CD4-positive, alpha-beta memory T cell (primary cell): ENCODE data around the gene SLC22A3. TPM values are rescaled to one million over a fixed set of nuclear protein-coding genes. Genes with fewer than 3 reads are reported as not detected.
A peak's percentile ranks its signal among the peaks of the same experiment; 100 is the strongest.

Experiments
- CTCF ChIA-PET: fragments of 350-600 bp; sonication (Branson Sonifier 250); formaldehyde crosslinking; loops from one replicate; lab custom pipeline; 2021; ENCODE audit warnings: inconsistent platforms; ENCODE audit not compliant: partially characterized antibody; lab: Charles Lee
- POLR2A ChIA-PET: fragments of 350-600 bp; sonication (Branson Sonifier 250); formaldehyde crosslinking; loops from one replicate; lab custom pipeline; 2021; ENCODE audit not compliant: partially characterized antibody; lab: Charles Lee
- DNase-seq, 5 donors: peaks; one replicate each; pipeline versions ENCODE4 v3.0.0 to v3.0.0-alpha.2; 2020 to 2022; ENCODE audit warnings: mixed read lengths in 1 of 5
- H3K27ac ChIP-seq: one replicate; pipeline ENCODE4 v1.7.0; 2013; ENCODE audit warnings: low read depth, low read length
- H3K27me3 ChIP-seq: 2 replicates; pipeline ENCODE4 v1.7.0; 2013; ENCODE audit warnings: mild to moderate bottlenecking, low read length, moderate library complexity; ENCODE audit not compliant: insufficient read depth
- H3K36me3 ChIP-seq: 2 replicates; pipeline ENCODE4 v1.7.0; 2013; ENCODE audit warnings: mild to moderate bottlenecking, low read length, moderate library complexity; ENCODE audit not compliant: insufficient read depth
- H3K4me1 ChIP-seq: 2 replicates; pipeline ENCODE4 v1.7.0; 2013; ENCODE audit warnings: mild to moderate bottlenecking, low read length, moderate library complexity; ENCODE audit not compliant: insufficient read depth
- H3K4me3 ChIP-seq, 2 donors: one replicate each; pipeline ENCODE4 v1.7.0; 2013; ENCODE audit warnings: low read length in 2 of 2, mild to moderate bottlenecking in 1 of 2
- H3K9me3 ChIP-seq, 2 donors: one replicate each; pipeline ENCODE4 v1.7.0; 2013; ENCODE audit warnings: low read length in 2 of 2, control low read depth in 1 of 2; ENCODE audit not compliant: control insufficient read depth in 1 of 2
- H3K27ac Mint-ChIP-seq, 7 donors: one replicate each; pipeline ENCODE4 v1.8.0; 2020 to 2021; ENCODE audit warnings: mixed read lengths in 7 of 7, mild to moderate bottlenecking in 6 of 7, inconsistent platforms in 3 of 7, moderate library complexity in 3 of 7
- H3K27me3 Mint-ChIP-seq, 2 donors: one replicate each; pipeline ENCODE4 v1.8.0; 2020 to 2021; ENCODE audit warnings: mixed read lengths in 2 of 2
- H3K36me3 Mint-ChIP-seq, 2 donors: one replicate each; pipeline ENCODE4 v1.8.0; 2020 to 2021; ENCODE audit warnings: mixed read lengths in 2 of 2, inconsistent platforms in 1 of 2, mild to moderate bottlenecking in 1 of 2
- H3K4me1 Mint-ChIP-seq, 4 donors: one replicate each; pipeline ENCODE4 v1.8.0; 2020 to 2021; ENCODE audit warnings: mixed read lengths in 4 of 4, mild to moderate bottlenecking in 1 of 4
- H3K4me3 Mint-ChIP-seq, 8 donors: one replicate each; pipeline ENCODE4 v1.8.0; 2020 to 2021; ENCODE audit warnings: mixed read lengths in 8 of 8, mild to moderate bottlenecking in 7 of 8, moderate library complexity in 6 of 8, inconsistent platforms in 3 of 8
- H3K9me3 Mint-ChIP-seq, 8 donors: one replicate each; pipeline ENCODE4 v1.8.0; 2020 to 2021; ENCODE audit warnings: mixed read lengths in 8 of 8, mild to moderate bottlenecking in 5 of 8, inconsistent platforms in 3 of 8, moderate library complexity in 1 of 8
- intact Hi-C: fragments of 100-400 bp; cut with micrococcal nuclease; formaldehyde crosslinking; loops from one replicate; pipeline ENCODE4 v1.15.1; 2023
- polyA plus RNA-seq, 2 donors: library from polyadenylated mRNA; unstranded; fragments of 300-500 nt; fragmentation: Illumina TruSeq; gene quantifications; one replicate each; pipeline ENCODE4 v1.2.3, GENCODE V29; 2021
- total RNA-seq, 2 experiments: library from RNA; stranded (reverse); gene quantifications; one replicate each; pipeline ENCODE4 v1.2.3, GENCODE V29; 2021

The SLC22A3 gene
- total and polyA plus RNA-seq, 4 experiments from 2014 or later, result 0.20 to 0.38 TPM; not detected in 2

DNA sequence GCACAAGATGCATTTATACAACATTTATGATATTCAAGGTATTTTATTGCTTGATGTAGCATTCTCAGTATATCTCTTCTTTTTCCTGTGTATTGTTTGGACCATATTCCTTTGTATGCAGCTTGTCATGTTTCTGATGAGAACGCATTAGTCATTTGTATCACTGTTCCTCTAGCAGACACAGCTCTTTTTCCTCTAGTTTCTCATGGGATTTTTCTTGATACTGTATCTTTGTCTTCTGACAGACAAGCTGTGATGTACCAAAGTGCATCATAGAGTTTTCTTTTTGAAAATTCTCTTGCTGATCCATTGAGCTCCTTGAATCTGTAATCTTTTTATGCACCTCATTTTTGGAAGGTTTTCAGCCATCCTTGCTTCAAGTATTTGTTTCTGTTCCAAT, 140.9 kb downstream of the SLC22A3 start:
- POLR2A ChIA-PET, result no interaction called here
- DNase-seq, result no peak
- peaks cover 85 to 87% of the 10 kb centered on the region in 2 donors for H3K36me3 Mint-ChIP-seq

DNA sequence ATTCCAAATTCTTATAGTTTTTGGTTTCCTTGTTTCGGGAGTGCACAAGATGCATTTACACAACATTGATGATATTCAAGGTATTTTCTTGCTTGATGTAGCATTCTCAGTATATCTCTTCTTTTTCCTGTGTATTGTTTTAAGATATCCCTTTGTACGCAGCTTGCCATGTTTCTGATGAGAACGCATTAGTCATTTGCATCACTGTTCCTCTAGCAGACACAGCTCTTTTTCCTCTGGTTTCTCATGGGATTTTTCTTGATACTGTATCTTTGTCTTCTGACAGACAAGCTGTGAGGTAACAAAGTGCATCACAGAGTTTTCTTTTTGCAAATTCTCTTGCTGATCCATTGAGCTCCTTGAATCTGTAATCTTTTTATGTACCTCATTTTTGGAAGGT, 146.4 kb downstream of the SLC22A3 start:
- Mint-ChIP-seq H3K27ac (peak overlapping the region in 1 of 7 donors; percentile 44), H3K4me3 (no peak overlapping the region), H3K27me3 (no peaks in the 10 kb centered on the region), H3K4me1 (no peaks in the 10 kb centered on the region), H3K9me3 (no peaks in the 10 kb centered on the region), H3K36me3 (peaks cover 73 to 88% of the 10 kb centered on the region in 2 donors)
- DNase-seq, result no peak
- POLR2A ChIA-PET, result no interaction called here
- H3K4me1 ChIP-seq, result no peaks in the 10 kb centered on the region
- no peak overlapping the region for H3K4me3 ChIP-seq
- H3K27ac ChIP-seq, result no peak overlapping the region
- H3K27me3 ChIP-seq, result no peaks in the 10 kb centered on the region
- intact Hi-C loops, result no loop called here
- CTCF ChIA-PET, result interaction anchor here (1.0 kb wide), 1 partner anchor 25 kb away, joined by 3 read pairs; no protein-coding TSS in a partner anchor
- no peaks in the 10 kb centered on the region for H3K9me3 ChIP-seq
- H3K36me3 ChIP-seq, result peaks cover 5% of the 10 kb centered on the region

More for the DNA sequence above, 140.9 kb downstream of the SLC22A3 start:
- Mint-ChIP-seq H3K4me3 (no peak overlapping the region), H3K27me3 (no peaks in the 10 kb centered on the region), H3K4me1 (no peaks in the 10 kb centered on the region), H3K27ac (peak overlapping the region in 1 of 7 donors; percentile 19), H3K9me3 (no peaks in the 10 kb centered on the region)
- Histone ChIP-seq H3K36me3 (peaks cover 5% of the 10 kb centered on the region), H3K4me1 (no peaks in the 10 kb centered on the region), H3K9me3 (no peaks in the 10 kb centered on the region), H3K27ac (no peak overlapping the region), H3K4me3 (no peak overlapping the region), H3K27me3 (no peaks in the 10 kb centered on the region)
- CTCF ChIA-PET, result no interaction called here
- intact Hi-C loops, result no loop called here

DNA sequence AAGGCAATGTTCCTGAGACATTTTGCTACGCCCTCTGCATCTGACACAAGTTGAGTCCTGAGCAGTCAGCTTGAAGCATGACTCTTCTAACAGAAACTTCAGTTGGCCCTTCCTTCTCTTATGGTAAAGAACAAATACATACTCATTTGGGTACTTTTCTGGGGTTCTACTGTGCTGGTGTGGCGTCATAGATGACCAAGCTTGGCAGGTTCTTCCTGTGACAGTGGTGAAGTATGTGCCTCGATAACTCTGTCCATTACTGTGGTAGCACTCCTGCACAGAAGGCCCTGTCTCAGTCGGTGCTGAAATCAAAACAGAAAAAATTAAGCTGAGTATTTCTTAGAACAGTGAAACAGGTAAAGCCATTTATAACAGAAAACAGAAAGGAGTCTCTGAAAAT, 152.5 kb downstream of the SLC22A3 start:
- ChIA-PET POLR2A (no interaction called here), CTCF (interaction anchor here (1.5 to 2.2 kb wide), 2 partner anchors 19 to 33 kb away, joined by 4 to 8 read pairs; no protein-coding TSS in a partner anchor)
- Histone ChIP-seq H3K4me3 (no peak overlapping the region), H3K9me3 (no peaks in the 10 kb centered on the region), H3K4me1 (no peaks in the 10 kb centered on the region), H3K36me3 (no peaks in the 10 kb centered on the region), H3K27ac (no peak overlapping the region), H3K27me3 (no peaks in the 10 kb centered on the region)
- no peak overlapping the region for H3K27ac Mint-ChIP-seq
- no peak overlapping the region for H3K4me3 Mint-ChIP-seq
- H3K9me3 Mint-ChIP-seq, result peaks cover 0 to 20% (median 8%) of the 10 kb centered on the region in 8 donors
- H3K27me3 Mint-ChIP-seq, result no peaks in the 10 kb centered on the region
- DNase-seq, result no peak
- intact Hi-C loops, result no loop called here
- H3K36me3 Mint-ChIP-seq, result peaks cover 47 to 70% of the 10 kb centered on the region in 2 donors
- H3K4me1 Mint-ChIP-seq, result no peaks in the 10 kb centered on the region

Other genes starting within 250 kb of the SLC22A3 start
- gene SLC22A1, start 226.6 kb upstream of the SLC22A3 start, total RNA-seq, result under 1 TPM; 0.93 to 1.00 TPM
- under 1 TPM in 1 of 2 donors, not detected in 1; 0.11 TPM for gene SLC22A1, start 226.6 kb upstream of the SLC22A3 start, polyA plus RNA-seq
- not detected for gene SLC22A2, start 89.6 kb upstream of the SLC22A3 start, total RNA-seq
- gene SLC22A2, start 89.6 kb upstream of the SLC22A3 start, polyA plus RNA-seq, result not detected